ENCODE measurements around the gene NECTIN2. TPM values are rescaled to one million over a fixed set of nuclear protein-coding genes. Genes with fewer than 3 reads are reported as not detected.

NECTIN2 gene
- total and polyA plus RNA-seq, 8 donors, result 66.9 to 145 (median 81.7) TPM

- Histone ChIP-seq H3K27ac (no peak overlapping the region), H3K4me1 (peaks cover 14 to 25% of the 10 kb centered on the region in 2 donors), H3K27me3 (peaks cover 0 to 17% of the 10 kb centered on the region in 2 donors), H3K9me3 (no peaks in the 10 kb centered on the region), H3K36me3 (peaks cover 0 to 21% of the 10 kb centered on the region in 2 donors), H3K4me3 (no peak overlapping the region)
- no peak for TF ChIP-seq CTCF (IDR thresholded peaks at IDR 0.05)
- intact Hi-C loops (cut with DNase I), result no loop called here
- DNase-seq (no peak), ATAC-seq (no peak)
Observed at GRCh38 chr19:44811122-44811419, 35.0 kb upstream of the NECTIN2 start.

DNA sequence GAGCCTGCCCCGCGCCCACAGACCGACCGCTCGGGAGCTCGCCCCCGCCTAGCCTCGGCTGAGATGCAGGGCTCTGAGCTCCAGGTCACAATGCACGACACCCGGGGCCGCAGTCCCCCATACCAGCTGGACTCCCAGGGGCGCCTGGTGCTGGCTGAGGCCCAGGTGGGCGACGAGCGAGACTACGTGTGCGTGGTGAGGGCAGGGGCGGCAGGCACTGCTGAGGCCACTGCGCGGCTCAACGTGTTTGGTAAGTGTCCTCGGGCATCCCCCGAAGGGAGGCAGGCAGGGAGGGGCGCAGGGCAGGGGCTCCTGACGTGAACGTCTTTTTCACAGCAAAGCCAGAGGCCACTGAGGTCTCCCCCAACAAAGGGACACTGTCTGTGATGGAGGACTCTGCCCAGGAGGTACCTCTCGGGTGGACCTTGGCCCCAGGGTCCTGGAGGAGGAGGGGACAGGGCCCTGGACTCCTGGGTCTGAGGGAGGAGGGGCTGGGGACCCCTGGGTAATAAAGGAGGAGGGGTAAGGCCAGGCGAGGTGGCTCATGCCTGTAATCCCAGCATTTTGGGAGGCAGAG, 33.9 kb upstream of the NECTIN2 start:
- Histone ChIP-seq H3K4me3 (no peak overlapping the region), H3K9me3 (no peaks in the 10 kb centered on the region), H3K27ac (no peak overlapping the region), H3K27me3 (peaks cover 0 to 17% of the 10 kb centered on the region in 2 donors), H3K4me1 (peaks cover 14 to 25% of the 10 kb centered on the region in 2 donors), H3K36me3 (peaks cover 0 to 21% of the 10 kb centered on the region in 2 donors)
- intact Hi-C loops (cut with DNase I), result no loop called here
- no peak for TF ChIP-seq CTCF (IDR thresholded peaks at IDR 0.05)
- ATAC-seq, result no peak
- DNase-seq, result no peak

- DNase-seq, result no peak
- Histone ChIP-seq H3K4me3 (no peak overlapping the region), H3K36me3 (peaks cover 0 to 21% of the 10 kb centered on the region in 2 donors), H3K27ac (no peak overlapping the region), H3K27me3 (peaks cover 0 to 14% of the 10 kb centered on the region in 2 donors), H3K9me3 (no peaks in the 10 kb centered on the region), H3K4me1 (peaks cover 4 to 15% of the 10 kb centered on the region in 2 donors)
- ATAC-seq, result no peak
- intact Hi-C loops (cut with DNase I), result no loop called here
- no peak for TF ChIP-seq CTCF (IDR thresholded peaks at IDR 0.05)
Observed at GRCh38 chr19:44813070-44813840, 32.8 kb upstream of the NECTIN2 start.

GRCh38 chr19:44813841-44814470, 32.1 kb upstream of the NECTIN2 start:
- Histone ChIP-seq H3K9me3 (no peaks in the 10 kb centered on the region), H3K27me3 (peaks cover 0 to 7% of the 10 kb centered on the region in 2 donors), H3K27ac (no peak overlapping the region), H3K4me1 (peaks cover 0 to 10% of the 10 kb centered on the region in 2 donors), H3K4me3 (no peak overlapping the region), H3K36me3 (peaks cover 0 to 21% of the 10 kb centered on the region in 2 donors)
- TF ChIP-seq CTCF (IDR thresholded peaks at IDR 0.05), result no peak
- no peak for ATAC-seq
- DNase-seq, result no peak
- intact Hi-C loops (cut with DNase I), result no loop called here

DNA sequence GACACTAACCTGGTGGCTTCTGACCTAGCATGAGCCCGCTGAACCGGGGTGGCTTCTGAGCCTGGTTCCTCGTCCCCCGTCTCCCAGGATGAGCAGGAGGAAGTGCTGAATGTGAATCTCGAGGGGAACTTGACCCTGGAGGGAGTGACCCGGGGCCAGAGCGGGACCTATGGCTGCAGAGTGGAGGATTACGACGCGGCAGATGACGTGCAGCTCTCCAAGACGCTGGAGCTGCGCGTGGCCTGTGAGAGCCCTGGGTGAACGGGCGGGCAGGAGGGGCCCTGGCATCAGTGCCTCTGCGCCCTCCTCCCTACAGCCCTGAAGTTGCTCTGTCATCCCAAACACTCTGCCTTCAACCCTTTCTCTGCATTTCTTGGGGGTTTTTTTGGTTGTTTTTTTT, 31.6 kb upstream of the NECTIN2 start:
- no peak for TF ChIP-seq CTCF (IDR thresholded peaks at IDR 0.05)
- Histone ChIP-seq H3K9me3 (no peaks in the 10 kb centered on the region), H3K4me3 (no peak overlapping the region), H3K27me3 (peaks cover 0 to 1% of the 10 kb centered on the region in 2 donors), H3K4me1 (peaks cover 0 to 4% of the 10 kb centered on the region in 2 donors), H3K36me3 (peaks cover 0 to 25% of the 10 kb centered on the region in 2 donors), H3K27ac (no peak overlapping the region)
- DNase-seq (no peak), ATAC-seq (no peak)
- intact Hi-C loops (cut with DNase I), result no loop called here
